ENCODE data around the gene ZNF639. TPM values are rescaled to one million over a fixed set of nuclear protein-coding genes. Genes with fewer than 3 reads are reported as not detected.

Gene ZNF639, protein sequence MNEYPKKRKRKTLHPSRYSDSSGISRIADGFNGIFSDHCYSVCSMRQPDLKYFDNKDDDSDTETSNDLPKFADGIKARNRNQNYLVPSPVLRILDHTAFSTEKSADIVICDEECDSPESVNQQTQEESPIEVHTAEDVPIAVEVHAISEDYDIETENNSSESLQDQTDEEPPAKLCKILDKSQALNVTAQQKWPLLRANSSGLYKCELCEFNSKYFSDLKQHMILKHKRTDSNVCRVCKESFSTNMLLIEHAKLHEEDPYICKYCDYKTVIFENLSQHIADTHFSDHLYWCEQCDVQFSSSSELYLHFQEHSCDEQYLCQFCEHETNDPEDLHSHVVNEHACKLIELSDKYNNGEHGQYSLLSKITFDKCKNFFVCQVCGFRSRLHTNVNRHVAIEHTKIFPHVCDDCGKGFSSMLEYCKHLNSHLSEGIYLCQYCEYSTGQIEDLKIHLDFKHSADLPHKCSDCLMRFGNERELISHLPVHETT
- 21.3 to 23.1 TPM (median 21.9 TPM) in 5 replicates for total RNA-seq (2022; extraction: Qiagen RNA extraction)

GRCh38 chr3:179322286-179323196 is at the start of gene ZNF639:
Gene ZNF639 (plus strand): TSS chr3:179323031. CDS start chr3:179328294, 5,263 bp downstream.

DNA sequence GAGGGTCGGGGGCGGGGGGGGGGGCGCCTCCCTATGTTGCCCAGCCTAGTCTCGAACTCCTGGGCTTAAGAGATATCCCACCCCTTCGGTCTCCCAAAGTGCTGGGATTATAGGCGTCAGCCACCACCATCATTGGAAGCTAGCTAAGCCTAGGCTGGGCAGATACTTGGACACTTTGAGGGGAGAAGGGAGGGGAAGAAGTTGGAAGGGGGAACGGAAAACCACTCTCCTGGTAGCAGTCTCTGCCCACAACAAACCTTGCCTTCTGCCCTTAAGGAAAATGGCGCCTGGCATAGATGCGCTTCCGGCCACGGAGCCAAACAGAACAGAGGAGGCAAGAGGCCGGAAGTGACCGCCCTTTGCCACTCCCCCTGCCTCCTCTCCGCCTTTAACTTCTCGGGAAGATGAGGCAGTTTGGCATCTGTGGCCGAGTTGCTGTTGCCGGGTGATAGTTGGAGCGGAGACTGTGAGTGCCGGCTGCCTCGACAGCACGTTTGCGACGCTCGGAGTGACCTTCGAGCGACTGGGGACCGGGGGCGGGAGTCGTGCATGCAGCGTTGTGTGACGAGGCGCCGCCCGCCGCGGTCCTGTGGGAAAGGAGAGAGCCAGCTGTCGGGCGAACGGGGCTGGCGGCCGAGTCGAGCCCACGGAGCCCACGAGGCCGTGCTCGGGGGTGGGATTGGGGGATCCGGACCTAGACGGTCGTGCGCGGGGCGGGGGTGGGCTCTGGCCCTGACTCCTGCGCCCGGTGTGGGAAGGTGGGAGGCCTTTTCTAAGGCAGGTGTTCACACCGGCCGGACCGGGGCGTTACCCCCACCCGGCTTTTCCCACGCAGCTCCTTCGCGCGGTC is 24.7 kb downstream of the ZNF639 start, which contains the start of gene MFN1:
TSS of gene MFN1 (plus strand) at position 365 of the 850 bp plus-strand sequence. CDS start 1,143 bp downstream, outside the sequence.

Other genes with a start within 250 kb of the ZNF639 start
- 4.7 to 7.9 TPM (median 6.3 TPM) in 5 replicates for gene PIK3CA, start 174.7 kb upstream of the ZNF639 start, total RNA-seq (2022; extraction: Qiagen RNA extraction)
- gene KCNMB3, start 71.9 kb upstream of the ZNF639 start, total RNA-seq (2022; extraction: Qiagen RNA extraction), result 1.1 to 1.7 TPM (median 1.3 TPM) in 5 replicates
- 17.3 to 21.4 TPM (median 18.7 TPM) in 5 replicates for gene MFN1, start 24.7 kb downstream of the ZNF639 start, total RNA-seq (2022; extraction: Qiagen RNA extraction)
- 9.4 to 15.6 TPM (median 11.5 TPM) in 5 replicates for gene GNB4, start 128.4 kb downstream of the ZNF639 start, total RNA-seq (2022; extraction: Qiagen RNA extraction)
- gene ACTL6A, start 239.9 kb downstream of the ZNF639 start, total RNA-seq (2022; extraction: Qiagen RNA extraction), result 49.7 to 75.0 TPM (median 51.6 TPM) in 5 replicates

Measured in A549 treated with CORT108297 at 1 μM for 4 hours (cell line).